ENCODE measurements around the gene ARHGAP9.

GRCh38 chr12:57518920-57519795 lies 39.5 kb upstream of the ARHGAP9 start:
- TF ChIP-seq EP300 (IDR thresholded peaks at IDR 0.05): no peak
- TF ChIP-seq POLR2A (IDR thresholded peaks at IDR 0.05): no peak
- TF ChIP-seq CTCF (IDR thresholded peaks at IDR 0.05): no peak

All from tibial nerve (tissue), 4 donors.